ENCODE data around the gene TEDC1.

DNA sequence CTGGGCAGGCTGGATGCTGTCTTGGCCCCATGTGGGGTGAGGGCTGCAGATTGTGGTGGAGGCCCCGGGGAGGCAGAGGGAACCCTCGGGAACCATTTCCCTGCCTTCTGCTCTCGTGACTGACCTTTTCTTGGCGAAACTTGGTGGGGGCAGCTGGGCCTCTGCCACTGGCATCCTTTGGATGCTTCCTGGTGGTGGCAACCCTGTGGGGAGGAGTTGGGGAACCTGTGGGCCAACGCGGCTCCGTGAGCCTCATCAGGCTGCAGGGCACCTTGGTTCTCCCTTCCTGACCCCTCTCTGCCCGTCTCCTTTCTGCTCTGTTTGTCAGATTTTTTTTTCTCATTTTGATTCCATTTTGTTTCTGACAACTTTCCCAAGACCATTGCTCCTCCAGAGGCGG, 49.8 kb downstream of the TEDC1 start:
- TF ChIP-seq, protein P1, sequence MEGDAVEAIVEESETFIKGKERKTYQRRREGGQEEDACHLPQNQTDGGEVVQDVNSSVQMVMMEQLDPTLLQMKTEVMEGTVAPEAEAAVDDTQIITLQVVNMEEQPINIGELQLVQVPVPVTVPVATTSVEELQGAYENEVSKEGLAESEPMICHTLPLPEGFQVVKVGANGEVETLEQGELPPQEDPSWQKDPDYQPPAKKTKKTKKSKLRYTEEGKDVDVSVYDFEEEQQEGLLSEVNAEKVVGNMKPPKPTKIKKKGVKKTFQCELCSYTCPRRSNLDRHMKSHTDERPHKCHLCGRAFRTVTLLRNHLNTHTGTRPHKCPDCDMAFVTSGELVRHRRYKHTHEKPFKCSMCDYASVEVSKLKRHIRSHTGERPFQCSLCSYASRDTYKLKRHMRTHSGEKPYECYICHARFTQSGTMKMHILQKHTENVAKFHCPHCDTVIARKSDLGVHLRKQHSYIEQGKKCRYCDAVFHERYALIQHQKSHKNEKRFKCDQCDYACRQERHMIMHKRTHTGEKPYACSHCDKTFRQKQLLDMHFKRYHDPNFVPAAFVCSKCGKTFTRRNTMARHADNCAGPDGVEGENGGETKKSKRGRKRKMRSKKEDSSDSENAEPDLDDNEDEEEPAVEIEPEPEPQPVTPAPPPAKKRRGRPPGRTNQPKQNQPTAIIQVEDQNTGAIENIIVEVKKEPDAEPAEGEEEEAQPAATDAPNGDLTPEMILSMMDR (optimal IDR thresholded peaks at IDR 0.05 in 1 of 3, IDR thresholded peaks at IDR 0.05 in 1 of 3, conservative IDR thresholded peaks at IDR 0.05 in 1 of 3; ENCODE audit: extremely low read depth in 1 of 3, insufficient read depth in 2 of 3, low read length in 3 of 3), result no peak
- TF ChIP-seq EZH2 (IDR thresholded peaks at IDR 0.05; ENCODE audit: low read length), result no peak

Measured in keratinocyte (primary cell).